Psoas muscle (tissue), 8 donors: ENCODE results near the gene GAREM2. TPM values are rescaled to one million over a fixed set of nuclear protein-coding genes. Genes with fewer than 3 reads are reported as not detected.

Source experiments
- ATAC-seq, 4 donors: fragments of 200-7000 bp; cut with Tn5 transposase; one replicate each; pipeline ENCODE4 v1.9.1; 2020; ENCODE audit warnings: moderate library complexity in 3 of 4, mild to moderate bottlenecking in 2 of 4
- DNase-seq, 2 donors: peaks; one replicate each; pipeline ENCODE4 v3.0.0-alpha.2; 2020
- H3K27ac ChIP-seq: fragments of 200-600 bp; one replicate; pipeline ENCODE4 v1.8.0; 2022
- H3K27me3 ChIP-seq, 3 donors: fragments of 200-600 bp in 1 of 3; one replicate each; pipeline versions ENCODE4 v1.6.1 to v1.8.0; 2013 to 2022; ENCODE audit warnings: low read length in 2 of 3, mild to moderate bottlenecking in 2 of 3, moderate library complexity in 1 of 3; ENCODE audit not compliant: insufficient read depth in 3 of 3
- H3K36me3 ChIP-seq, 2 donors: fragments of 200-600 bp in 1 of 2; one replicate each; pipeline versions ENCODE4 v1.6.1 to v1.8.0; 2013 to 2022; ENCODE audit warnings: low read depth in 1 of 2, mild to moderate bottlenecking in 1 of 2, moderate library complexity in 1 of 2; ENCODE audit not compliant: insufficient read depth in 1 of 2
- H3K4me1 ChIP-seq: fragments of 200-600 bp; one replicate; pipeline ENCODE4 v1.8.0; 2022
- H3K4me3 ChIP-seq: fragments of 200-600 bp; one replicate; pipeline ENCODE4 v1.8.0; 2022; ENCODE audit warnings: mild to moderate bottlenecking
- H3K9me3 ChIP-seq: fragments of 200-600 bp; one replicate; pipeline ENCODE4 v1.8.0; 2022
- WGBS, 3 donors: extraction: QIAGEN DNeasy Blood & Tissue Kit; methylation state at CpG; one replicate each; pipeline versions ENCODE4 v1.1.6 to v1.1.7; 2013; 5-methylcytosine and 5-hydroxymethylcytosine counted together
- intact Hi-C, 2 donors: fragments of 100-400 bp; cut with DNase I; formaldehyde crosslinking; loops; one replicate each; pipeline versions ENCODE4 v1.11.0 to v1.14.2; 2022
- polyA plus RNA-seq, 3 donors: library from polyadenylated mRNA; stranded (reverse); fragments of 200-250 nt; gene quantifications; one replicate each; pipeline ENCODE4 v1.2.3, GENCODE V29; 2013
- total RNA-seq, 4 donors: library from RNA; stranded (reverse); fragmentation: NEBNext Ultra II Directional in 2 of 4; extraction: Animal tissue kit (Norgen Biotek cat#: 25700) in 2 of 4; gene quantifications; one replicate each; pipeline versions ENCODE4 v1.2.1 to v1.2.4, GENCODE V29; 2021 to 2023
- TF ChIP-seq, protein P1 (sequence below): fragments of 200-600 bp; IDR thresholded peaks from one replicate; pipeline ENCODE4 v1.8.0; 2022; ENCODE audit warnings: antibody characterized with exemption
- donor health status: healthy with polysubstance abuse.
- donor health status: DM: no; HTN: no; CAD: no; lungs with moderate emphysema.
- donor health status: Bipolar disorder and iron deficiency.
- donor health status: healthy.
- donor health status: DM: yes; HTN: yes; CAD: no.
- donor health status: DM: no; HTN: no; CAD: no.
- donor health status: DM: no; HTN: no; CAD: no.
- donor health status: DM: yes; HTN: yes; CAD: no.

The GAREM2 gene
- total and polyA plus RNA-seq, 7 donors, result 0.39 to 5.5 (median 1.4) TPM

DNA sequence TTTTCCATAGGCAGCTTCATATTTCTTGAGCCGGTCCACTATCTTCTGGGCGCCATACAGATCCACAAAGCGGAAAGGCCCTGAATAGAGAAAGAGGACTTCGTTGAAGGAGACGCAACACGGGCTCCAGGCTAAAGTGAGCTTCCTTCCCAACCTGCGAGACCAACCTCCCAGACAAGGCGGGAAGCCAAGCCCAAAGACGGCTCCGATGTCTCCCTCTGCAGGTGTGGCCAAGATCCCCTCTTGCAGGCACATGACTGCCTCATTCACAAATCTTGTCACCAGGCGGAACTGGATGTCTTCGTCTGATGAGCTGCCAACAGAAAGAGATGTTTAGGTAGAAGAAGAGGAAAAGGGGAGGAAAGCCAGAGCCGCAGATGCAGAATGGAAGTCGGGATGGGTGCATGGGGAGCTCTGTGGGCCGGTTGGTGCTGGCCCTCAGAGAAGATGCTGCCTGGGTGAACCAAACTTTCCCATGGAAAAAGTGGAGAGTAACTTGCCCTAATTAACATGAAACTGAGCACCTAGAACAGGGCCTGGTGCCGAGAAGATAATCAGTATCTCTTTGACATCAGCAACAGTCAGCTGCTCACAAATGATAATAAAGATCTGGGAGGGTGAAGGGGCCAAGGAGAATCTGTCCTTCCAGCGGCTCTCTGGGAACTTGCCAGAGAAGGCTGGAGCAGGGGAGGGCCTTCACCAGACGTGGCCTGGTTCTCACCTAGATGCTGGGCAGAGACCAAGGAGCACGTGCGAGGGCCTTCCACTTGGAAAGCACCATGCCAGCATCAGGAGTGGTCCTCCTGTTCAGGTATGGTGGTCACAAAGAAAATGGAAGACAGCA lies 18.6 kb downstream of the GAREM2 start:
- no peak for DNase-seq
- H3K4me1 ChIP-seq, result peaks cover 12% of the 10 kb centered on the region
- H3K4me3 ChIP-seq, result no peak overlapping the region
- H3K27ac ChIP-seq, result no peak overlapping the region
- H3K36me3 ChIP-seq, result peaks cover 7 to 71% of the 10 kb centered on the region in 2 donors
- H3K9me3 ChIP-seq, result no peaks in the 10 kb centered on the region
- intact Hi-C loops, result no loop called here
- TF ChIP-seq, protein P1, sequence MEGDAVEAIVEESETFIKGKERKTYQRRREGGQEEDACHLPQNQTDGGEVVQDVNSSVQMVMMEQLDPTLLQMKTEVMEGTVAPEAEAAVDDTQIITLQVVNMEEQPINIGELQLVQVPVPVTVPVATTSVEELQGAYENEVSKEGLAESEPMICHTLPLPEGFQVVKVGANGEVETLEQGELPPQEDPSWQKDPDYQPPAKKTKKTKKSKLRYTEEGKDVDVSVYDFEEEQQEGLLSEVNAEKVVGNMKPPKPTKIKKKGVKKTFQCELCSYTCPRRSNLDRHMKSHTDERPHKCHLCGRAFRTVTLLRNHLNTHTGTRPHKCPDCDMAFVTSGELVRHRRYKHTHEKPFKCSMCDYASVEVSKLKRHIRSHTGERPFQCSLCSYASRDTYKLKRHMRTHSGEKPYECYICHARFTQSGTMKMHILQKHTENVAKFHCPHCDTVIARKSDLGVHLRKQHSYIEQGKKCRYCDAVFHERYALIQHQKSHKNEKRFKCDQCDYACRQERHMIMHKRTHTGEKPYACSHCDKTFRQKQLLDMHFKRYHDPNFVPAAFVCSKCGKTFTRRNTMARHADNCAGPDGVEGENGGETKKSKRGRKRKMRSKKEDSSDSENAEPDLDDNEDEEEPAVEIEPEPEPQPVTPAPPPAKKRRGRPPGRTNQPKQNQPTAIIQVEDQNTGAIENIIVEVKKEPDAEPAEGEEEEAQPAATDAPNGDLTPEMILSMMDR, result no peak
- 65 to 73% (median 65%) methylated on average over 20 of the region's 20 CpGs for WGBS, 3 donors
- no peaks in the 10 kb centered on the region for H3K27me3 ChIP-seq
- no peak for ATAC-seq

- peaks cover 22 to 89% of the 10 kb centered on the region in 2 donors for H3K36me3 ChIP-seq
- intact Hi-C loops, result no loop called here
Measured at GRCh38 chr2:26193578-26194231, 20.8 kb downstream of the GAREM2 start.

DNA sequence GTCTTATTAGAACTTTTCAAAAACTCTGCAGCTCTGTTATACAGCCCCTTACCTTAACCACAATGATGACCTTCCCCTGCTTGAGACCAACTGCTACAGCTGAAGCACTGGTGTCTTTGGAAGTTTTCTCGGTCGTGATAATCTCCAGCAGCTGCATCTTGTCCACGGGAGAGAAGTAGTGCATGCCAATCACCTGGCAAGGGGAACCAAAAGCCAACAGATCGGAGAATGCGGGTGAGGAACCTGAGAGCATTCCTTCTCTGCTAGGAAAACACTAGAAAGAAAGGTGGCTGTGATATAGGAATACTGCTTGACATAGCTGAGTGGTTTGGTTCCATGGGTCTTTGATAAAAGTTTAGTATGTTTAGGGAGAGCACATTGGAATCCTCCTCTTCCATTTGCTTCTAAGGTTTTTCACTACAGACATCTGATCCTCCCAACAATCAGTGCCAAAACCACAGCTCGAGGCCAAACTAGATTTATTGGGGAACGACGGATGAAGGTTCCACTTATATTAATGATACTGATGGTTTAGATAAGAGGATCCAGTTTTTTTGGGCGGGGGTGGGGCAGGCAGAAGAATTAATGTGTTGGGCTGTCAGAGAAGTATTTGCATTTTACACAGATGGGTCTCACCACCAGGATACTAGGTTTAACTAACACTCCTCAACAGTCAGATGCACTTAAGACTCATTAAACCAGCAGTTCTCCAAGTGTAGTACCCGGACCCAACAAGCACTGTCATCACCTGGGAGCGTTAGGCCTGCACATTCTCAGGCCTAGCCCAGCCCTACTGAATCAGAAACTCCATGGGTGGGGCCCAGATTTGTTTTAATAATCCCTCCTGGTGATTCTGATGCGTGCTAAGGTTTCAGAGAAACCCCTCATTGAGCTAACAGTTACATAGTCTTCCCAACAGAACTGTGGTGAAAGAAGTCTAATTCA lies 22.4 kb downstream of the GAREM2 start:
- DNase-seq (no peak), ATAC-seq (no peak)
- H3K27ac ChIP-seq, result no peak overlapping the region
- intact Hi-C loops, result no loop called here
- H3K4me3 ChIP-seq, result no peak overlapping the region
- peaks cover 33 to 100% of the 10 kb centered on the region in 2 donors for H3K36me3 ChIP-seq
- peaks cover 12% of the 10 kb centered on the region for H3K4me1 ChIP-seq
- H3K27me3 ChIP-seq, result no peaks in the 10 kb centered on the region
- TF ChIP-seq, protein P1, result no peak
- H3K9me3 ChIP-seq, result no peaks in the 10 kb centered on the region
- WGBS, 3 donors, result 46 to 62% (median 51%) methylated on average over 12 of the region's 12 CpGs

More at GRCh38 chr2:26193578-26194231, 20.8 kb downstream of the GAREM2 start:
- H3K9me3 ChIP-seq, result no peaks in the 10 kb centered on the region
- no peak overlapping the region for H3K27ac ChIP-seq
- ATAC-seq (no peak), DNase-seq (no peak)
- 87 to 93% (median 89%) methylated on average over 10 of the region's 10 CpGs for WGBS, 3 donors
- peaks cover 12% of the 10 kb centered on the region for H3K4me1 ChIP-seq
- TF ChIP-seq, protein P1, result no peak
- no peak overlapping the region for H3K4me3 ChIP-seq
- H3K27me3 ChIP-seq, result no peaks in the 10 kb centered on the region

DNA sequence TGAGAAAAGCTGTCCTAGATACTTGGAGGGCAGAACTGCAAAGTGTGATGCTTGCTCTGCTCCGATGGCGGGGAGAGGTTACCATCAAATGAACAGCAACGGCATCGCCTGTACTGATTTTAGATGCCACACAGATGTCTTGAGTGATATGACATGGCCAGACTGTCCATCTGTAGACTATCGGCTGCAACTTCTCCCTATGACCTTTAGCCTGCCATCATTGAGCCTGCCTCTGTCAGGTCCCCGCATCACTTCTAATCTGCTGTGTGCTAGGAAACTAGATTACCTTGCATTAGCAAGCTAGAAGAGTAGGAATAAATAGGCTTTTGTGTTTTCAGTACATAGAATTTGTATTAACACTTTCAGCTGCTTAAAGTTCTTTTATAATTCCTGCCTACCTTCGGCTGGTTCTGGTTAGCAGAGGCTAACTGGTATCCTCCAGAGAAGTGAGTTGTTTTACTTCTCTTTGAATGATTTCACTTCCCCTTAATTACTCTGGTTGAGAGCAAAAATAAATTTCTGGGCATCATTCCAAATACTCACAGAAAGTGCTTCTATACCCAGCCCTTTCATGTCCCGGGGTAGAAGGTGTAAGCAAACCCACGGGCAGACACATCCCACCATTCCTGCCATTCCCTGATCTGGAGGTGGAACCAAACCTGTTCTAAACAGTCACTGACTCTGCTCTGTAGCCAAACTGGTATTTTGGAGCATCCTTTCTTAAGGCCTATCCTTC lies 24.0 kb downstream of the GAREM2 start:
- Histone ChIP-seq H3K36me3 (peaks cover 37 to 100% of the 10 kb centered on the region in 2 donors), H3K27me3 (no peaks in the 10 kb centered on the region), H3K9me3 (no peaks in the 10 kb centered on the region), H3K4me3 (no peak overlapping the region), H3K4me1 (peaks cover 12% of the 10 kb centered on the region), H3K27ac (no peak overlapping the region)
- DNase-seq, result no peak
- TF ChIP-seq, protein P1, result no peak
- intact Hi-C loops, result no loop called here
- ATAC-seq, result no peak
- WGBS, 3 donors, result 78 to 82% (median 79%) methylated on average over 9 of the region's 9 CpGs
